Myocyte (in vitro differentiated cells): Measurements from ENCODE around the gene HSD17B10. TPM values are rescaled to one million over a fixed set of nuclear protein-coding genes. Genes with fewer than 3 reads are reported as not detected.
"Not testable (repeated sequence)": the region's sequence is repeated elsewhere in the genome, so short reads cannot be mapped to it uniquely, and the experiment has no call there.

Experiments used
- DNase-seq: peaks from one replicate; pipeline ENCODE4 v3.0.0-alpha.2; 2012; ENCODE audit warnings: low read depth
- polyA plus RNA-seq: library from polyadenylated mRNA; unstranded; fragments of >200 nt; gene quantifications from one replicate; pipeline ENCODE4 v1.2.1, GENCODE V29; 2012; ENCODE audit warnings: missing spikeins
- total RNA-seq: library from RNA; depleted of rRNA; stranded (reverse); fragments of >200 nt; gene quantifications from 2 replicates; pipeline ENCODE4 v1.2.3, GENCODE V29; 2014

HSD17B10 gene
- total RNA-seq, result 80.2 and 95.6 TPM in 2 replicates
- polyA plus RNA-seq, result 112 TPM

DNA sequence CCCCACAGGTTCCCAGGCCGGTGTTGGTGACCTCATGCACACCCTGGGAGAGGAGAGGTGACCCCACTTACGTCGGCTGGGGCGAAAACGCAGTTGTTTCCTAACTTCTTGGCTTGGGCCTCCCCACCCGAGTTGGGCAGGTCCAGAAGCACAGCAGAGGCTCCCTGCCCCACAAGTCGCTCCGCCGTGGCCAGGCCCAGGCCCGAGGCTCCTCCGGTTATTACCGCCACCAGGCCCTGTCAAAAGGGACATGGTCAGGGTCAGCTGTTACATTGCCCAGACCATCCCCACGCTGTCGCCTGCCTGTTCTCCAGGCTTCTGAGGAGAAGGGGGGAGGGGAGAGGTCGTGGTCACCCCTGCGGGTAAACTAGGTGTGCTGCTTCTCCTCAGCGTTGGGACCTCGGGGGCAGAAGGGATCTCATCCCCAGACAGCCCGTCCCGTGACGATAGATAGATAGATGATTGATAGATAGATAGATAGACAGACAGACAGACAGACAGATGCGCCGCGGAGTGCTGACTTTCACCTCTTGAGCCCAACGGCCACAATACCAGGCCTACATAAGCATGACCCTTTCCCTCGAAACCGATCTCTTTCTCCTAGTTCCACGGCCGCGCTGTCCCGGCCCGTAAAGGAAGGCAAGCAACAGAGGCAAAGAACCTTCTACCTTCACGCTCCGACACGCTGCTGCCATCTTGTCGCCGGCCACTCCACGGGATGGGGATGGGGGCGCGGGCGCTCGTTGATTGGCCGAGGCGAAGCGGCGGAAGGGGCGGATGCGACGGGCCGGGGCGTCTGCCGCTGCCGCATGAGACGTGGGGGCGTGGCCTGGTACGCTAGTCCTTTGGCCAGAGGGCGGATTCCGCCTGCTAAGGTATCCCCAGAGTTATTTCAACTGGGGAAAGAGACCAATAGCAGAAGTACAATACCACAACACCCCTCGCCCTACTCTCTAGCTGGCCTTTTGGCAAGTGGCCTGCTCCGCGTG, at the start of gene HSD17B10:
Gene HSD17B10, minus strand, starts transcription at position 720 of the 989 bp plus-strand sequence. Its CDS starts 25 bp downstream, at position 695.
- peak; percentile 84 for DNase-seq

DNA sequence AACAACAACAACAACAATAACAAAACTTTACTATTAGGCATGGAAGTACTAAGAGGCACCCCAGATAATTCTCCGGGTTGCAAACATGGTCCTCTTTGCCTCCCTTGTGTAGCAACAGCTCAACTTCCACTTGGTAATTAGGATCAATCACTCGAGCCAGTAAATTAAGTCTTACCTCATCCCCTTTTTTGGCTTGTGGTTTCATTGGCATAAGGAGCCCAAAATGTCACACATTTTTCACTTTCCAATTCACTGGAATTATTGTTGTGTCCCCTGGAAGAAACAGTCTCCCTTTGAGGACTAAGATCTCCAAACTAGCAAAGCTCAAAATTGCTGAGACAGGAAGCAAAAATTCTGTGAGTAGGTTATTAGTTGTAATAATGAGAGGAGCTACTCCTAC, 49.2 kb upstream of the HSD17B10 start:
- DNase-seq, result no peak

DNA sequence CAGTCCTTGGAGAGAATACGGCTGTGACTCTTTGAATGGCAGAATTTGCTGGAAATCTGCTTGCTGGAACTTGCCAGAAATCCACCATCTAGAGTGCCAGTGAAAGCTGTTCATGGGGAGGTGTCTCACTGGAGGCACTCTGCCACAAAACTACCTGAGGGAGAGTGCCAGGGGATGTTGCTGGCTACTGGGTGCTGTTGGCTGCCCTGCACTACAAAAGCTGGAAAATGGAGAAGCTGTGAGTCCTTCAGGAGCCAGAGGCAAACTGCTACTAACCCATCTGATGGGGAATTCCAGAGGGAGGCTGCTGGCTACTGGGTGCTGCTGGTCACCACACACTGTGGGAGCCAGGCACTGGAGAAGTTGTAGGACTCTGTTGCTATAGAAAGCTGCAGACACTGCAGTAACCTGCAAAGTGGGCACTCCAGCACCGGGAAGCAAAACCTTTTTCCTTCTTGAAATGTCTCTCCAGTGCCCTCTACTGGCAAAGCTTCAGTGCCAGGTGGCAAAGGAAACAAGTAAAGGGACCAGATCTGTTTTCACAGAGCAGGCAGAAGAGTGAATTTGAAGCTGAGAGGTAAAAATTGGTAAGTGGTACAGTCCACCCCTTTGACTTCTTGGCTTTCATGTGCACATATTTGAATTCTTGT, 47.8 kb upstream of the HSD17B10 start:
- DNase-seq, result peak; percentile 69

DNA sequence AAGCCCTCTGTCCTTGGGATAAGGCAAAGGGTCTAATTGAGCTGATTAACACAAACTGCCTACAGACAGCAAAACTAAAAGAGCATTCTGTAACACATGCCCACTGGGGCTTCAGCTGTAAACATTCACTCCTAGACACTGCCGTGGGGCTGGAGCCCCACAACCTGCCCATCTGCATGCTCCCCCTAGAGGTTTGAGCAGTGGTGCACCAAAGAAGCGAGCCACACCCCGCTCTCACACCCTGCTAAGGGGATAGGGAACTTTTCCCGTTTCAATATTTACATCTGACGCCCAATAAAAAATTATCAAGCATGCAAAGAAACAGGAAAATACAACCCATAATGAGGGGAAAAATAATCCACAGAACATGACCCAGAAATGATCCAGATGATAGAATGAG, 46.9 kb upstream of the HSD17B10 start:
- no peak for DNase-seq

DNA sequence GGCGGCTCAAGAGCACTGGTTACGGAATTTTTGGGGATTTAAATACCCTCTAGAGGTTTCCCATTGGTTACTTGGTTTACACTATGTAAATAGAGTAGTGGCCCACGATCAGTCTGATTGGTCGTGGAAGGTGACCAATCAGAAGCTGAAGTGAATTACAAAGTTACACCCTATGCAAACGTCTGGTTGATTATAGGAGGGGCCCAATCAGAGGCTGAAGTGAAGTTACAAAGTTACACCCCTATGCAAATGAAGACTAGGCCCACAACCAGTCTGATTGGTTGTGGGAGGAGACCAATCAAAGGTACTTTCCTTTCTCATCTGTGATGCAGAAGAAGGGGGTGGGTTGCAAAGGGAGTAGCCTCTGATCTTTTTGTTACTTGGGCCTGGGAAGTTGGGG, 45.1 kb upstream of the HSD17B10 start:
- no peak for DNase-seq

DNA sequence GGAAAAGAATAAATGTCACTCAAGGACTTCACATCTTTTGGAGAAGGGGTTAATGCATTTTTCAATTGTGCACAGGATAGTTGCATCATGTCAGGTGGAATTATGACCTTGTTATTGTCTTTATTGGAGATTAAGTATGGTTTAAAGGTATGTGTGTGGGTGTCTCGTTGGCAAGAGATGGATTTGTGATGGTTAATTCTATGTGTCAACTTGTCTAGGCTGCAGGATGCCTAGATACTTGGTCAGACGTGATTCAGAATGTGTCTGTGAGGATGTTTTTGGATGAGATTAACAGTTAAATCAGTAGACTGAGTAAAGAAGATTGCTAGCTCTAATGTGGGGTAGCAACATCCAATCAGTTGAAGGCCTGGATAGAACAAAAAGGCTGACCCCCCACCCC, 42.2 kb upstream of the HSD17B10 start:
- DNase-seq, result no peak

DNA sequence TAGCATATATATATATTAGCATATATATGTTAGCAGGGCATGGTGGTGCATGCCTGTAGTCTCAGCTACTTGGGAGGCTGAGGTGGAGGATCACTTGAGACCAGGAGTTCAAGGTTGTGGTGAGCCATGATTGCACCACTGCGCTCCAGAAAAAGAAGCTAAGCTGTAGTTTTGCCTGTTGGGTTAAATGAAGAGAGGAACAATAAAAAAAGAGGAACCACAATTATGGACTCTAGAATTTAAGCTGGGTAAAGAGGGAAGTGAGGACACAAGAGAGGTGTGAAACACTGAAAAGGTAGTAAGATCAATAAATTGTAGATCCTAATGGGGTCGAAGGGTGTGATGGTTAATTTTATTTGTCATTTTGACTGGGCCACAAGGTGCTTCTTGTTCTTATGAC, 40.5 kb upstream of the HSD17B10 start:
- no peak for DNase-seq

DNA sequence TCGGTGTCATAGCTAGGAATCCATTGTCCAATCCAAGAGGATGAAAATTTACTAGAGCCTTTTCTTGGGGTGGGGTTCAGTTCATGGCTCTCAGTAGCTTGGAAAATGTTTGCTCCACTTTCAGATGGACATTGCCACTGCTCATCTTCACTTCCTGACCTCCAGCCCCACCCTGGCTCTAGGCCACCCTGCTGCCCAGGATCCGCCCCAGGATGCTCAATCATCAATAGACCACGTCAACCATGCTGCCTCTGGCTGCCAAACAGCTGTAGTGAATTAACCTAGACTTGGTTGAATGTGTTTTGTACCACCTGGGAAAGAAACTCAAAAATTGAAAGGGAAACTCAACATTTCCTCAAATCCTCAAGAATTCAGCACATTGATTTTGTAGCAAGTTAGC, 37.2 kb upstream of the HSD17B10 start:
- DNase-seq, result no peak

DNA sequence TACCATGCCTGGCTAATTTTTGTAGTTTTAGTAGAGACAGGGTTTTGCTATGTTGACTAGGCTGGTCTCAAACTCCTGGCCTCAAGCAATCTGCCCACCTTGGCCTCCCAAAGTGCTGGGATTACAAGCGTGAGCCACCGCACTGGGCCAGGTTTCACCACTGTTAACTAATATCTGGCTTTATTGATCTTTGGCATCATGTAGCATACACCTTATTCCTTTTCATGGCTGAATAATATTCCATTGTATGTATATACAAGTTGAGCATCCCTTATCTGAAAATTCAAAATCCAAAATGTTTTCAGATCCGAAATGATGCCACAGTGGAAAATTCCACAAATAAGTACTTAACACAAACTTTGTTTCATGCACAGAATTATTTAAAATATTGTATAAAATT, 34.5 kb upstream of the HSD17B10 start:
- not testable (repeated sequence) for DNase-seq

DNA sequence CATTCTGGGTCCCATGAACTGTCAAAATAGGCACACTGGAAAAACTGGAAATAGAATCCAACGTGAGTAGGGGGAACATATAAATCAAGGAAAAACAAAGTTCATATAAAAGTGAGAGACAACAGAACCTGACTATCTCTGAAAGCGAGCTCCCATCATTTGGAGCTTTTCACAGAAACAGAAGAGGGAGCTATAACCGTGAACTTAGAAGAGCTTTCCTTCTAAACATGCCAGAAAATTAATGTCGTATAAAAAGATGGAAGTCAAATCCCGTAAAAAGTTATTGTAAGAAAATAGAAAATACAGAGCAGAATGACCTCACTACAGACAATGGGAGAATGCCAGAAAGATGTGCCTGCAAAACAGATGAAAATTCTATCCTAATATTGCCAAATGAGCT, 23.9 kb upstream of the HSD17B10 start:
- DNase-seq, result peak; percentile 27

DNA sequence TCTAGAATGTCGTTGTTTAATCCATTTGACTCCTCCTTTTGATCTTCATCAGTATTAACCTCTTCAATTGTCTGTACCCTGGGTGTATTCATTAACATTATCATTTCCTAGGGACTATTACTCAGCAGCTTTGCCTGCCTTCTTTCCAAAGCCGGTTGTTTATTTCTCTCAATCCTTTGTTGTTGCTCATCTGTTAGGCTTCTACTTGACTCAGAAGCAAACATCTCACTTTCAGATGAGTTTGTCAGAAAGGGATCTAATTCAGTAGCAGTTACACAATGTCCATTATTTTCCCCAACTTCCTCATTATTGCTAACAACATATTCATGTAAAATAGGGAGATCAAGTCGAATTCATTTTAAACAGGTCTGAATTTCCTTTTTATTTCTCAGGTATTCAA, 22.1 kb upstream of the HSD17B10 start:
- DNase-seq, result no peak

DNA sequence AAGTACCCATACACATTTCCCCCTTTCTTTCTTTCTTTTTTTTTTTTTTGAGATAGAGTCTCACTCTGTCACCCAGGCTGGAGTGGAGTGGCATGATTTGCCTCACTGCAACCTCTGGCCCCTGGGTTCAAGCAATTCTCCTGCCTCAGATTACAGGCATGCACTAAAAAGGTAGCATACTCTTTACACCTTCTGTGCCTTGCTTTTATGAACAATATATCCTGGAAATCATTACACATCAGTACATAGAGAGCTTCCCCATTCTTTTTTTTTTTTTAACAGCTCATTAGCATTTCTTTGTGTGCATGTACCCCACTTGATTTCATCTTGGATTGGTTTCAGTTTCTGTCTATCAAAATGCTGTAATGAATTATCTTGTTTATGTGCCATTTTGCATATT, 18.6 kb upstream of the HSD17B10 start:
- DNase-seq, result no peak

DNA sequence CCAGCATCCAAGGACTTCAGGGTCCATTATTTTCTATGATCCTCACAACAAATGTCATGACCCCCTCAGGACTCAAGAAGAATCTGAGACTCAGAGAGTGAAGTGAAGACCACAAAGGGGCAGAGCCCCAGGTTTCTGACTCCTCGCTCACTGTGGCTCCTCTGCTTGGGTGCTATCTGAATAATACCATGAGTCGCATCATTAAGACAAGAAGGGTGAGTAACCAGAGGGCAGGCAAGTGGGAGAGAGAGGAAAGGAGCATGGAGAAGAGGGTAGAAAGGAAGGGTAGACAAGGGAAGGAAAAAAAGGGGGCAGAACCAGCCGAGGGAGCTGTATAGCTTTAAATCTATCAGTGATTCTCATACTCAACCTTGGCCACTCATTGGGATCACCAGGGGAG, 15.5 kb upstream of the HSD17B10 start:
- DNase-seq, result no peak

DNA sequence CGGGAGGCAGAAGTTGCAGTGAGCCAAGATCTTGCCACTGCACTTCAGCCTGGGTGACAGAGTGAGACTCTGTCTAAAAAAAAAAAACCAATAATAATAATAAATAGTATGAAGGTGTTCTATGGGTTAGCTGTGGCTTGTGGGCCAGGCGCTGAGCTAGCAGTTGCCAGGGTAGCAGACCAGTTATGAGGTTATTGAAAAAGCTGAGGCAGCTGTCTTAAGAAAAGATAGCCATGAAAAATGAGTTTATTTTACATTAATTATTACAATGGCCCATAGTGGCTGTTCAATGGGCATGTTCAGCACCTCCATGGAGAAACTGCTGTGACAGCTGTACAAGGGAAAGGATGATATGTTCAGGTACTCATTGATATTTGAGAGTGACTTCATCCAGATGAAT, 13.3 kb upstream of the HSD17B10 start:
- DNase-seq, result no peak

DNA sequence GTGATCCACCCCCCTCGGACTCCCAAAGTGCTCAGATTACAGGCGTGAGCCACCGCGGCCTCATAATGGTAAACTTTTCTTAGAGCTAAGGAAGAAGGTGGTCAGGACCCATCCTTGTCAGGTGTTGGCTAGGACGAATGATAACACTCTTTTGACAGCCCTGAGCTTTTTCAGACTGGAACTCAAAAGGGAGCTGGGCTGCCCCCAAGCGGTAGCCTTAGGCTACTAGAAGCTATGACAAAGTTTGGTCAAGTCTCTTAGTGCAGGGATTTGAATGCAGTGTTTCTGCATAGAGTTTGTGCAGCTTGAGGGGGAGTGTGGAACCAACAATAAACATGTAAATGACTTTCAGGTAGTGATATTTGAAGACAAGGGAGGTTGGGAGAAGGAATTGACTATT, 11.8 kb upstream of the HSD17B10 start:
- DNase-seq, result peak; percentile 33

DNA sequence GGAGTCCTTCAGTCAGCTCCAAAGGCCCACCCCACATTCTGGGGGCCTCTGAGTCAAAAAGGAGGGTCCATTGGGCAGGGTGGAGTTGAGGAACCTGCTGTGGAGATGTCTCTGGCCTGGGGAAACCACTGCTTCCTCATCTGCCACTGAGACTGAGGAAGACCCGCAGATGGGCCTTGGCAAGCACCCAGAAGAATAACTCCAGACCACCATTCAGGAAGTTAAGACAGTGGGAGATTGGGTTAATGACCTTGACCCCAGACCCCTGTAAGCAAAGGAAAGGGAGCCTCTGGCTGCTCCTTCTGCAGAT, 8.1 kb upstream of the HSD17B10 start:
- no peak for DNase-seq

DNA sequence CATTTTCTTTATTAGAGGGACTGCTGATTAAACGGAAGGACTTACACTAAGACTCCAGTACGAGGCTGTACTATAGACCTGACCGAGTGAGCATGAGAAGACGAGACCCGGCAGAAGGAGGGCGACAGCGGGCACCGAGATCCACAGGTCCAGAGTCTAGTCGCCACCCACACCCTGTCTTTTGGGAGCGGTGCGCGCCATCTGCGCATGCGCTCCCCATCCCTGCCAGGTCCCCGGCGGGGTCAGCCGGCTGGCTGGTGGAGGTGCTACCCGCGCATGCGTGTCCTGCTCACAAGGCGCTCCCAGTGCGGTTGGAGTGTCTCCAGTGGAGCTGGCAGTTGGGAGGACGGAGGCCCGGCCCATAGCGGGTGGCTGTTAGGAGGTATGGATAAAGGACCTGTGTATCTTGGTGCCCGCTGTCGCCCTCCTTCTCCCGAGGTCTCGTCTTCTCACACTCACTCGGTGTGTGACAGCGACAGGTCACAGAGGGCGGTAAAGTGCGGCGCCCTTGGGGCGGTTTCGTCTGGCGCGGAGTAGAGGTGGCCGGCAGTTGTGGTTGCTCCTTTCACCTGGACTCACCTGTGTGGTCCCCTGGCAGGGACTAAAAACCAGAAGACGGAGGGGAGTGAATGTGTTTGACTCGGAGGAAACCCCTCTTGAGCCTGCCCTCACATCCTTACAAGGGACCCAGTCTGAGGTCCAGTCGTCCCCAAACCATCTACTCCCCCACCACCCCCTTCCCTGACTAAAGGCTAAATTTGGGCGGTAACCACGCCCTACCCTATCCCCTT, 7.6 kb upstream of the HSD17B10 start:
- peak; percentile 68 for DNase-seq

DNA sequence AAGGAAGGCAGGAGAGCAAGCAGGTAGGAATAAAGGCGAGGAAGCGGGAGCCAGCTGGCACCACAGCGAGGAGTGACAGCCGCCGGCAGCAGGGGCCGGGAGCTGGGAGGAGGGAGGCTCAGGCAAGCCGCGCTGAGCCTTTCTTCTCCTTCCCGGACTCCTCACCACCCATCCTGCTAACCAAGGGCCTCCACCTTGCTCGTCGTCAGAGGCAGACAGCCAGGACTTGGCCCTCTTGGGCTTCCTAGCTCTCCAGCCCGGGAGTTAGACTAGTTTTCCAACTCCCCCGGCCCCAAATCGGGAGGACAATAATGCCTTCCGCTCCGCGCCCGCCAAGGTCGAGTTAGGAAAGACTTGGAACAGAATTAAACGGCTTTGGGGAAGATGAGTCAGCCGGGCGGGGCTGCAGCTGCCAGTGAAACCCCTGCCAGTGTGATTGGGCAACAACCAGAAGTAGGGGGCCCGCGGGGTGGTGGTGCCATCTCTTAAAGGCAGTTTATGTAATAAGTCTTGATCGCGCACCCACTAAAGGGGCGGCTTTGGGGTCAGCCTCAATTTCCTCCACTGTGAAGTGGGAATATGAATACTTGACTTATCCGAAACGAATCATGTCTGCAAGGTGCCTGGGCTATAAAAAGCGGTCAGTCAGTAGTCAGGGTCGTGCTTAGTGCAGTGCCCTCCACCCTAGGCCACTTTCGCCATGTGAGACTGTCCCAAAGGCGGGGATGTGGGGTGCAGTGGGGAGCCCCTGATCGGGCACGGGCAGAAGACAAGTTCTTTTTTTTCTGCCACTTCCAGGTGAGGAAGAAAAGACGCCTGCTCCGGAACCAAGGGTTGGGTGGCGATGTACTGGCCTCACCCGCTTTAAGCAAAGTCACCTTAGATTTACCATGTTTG, 6.7 kb upstream of the HSD17B10 start:
- DNase-seq, result peak; percentile 84

DNA sequence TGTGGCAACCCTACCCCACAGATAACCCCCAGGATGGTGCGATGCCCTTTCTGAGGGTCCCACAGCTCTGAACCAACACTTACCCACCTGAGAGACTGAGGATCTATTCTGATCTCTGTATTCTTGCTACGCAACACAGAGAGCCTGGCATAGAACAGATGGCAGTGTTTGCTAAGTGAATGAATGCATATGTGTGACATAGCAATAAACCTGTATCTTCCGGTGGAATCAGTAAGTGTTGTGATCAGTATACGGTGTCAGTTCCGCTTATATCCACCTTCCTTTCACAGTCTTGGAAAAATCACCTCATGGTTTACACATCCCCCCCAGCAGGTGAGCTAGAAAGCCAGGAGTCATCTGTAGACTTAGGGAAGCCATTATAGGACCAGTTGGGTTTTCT, 5.9 kb upstream of the HSD17B10 start:
- DNase-seq, result peak; percentile 7

DNA sequence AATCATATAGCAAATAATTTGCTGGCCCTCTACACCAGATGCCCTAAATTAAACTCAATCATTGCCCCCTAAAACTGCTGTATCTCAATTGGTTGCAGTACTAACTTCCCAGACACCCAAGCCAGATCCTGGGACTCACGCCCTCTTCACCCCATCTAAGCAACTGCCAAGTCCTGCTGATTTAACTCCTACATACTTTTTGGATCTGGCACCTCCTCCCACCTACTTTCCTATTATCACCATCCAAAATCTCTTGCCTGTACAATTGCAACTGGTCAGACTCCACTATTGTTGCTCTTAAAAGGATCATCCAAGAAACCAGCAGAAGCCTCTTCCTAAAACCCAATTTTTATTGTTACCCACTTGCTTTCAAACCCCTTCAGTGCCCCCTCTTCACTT, 4.7 kb upstream of the HSD17B10 start:
- DNase-seq, result no peak
